GM12878 (cell line): Measurements from ENCODE around the gene MAGEA11. TPM values are rescaled to one million over a fixed set of nuclear protein-coding genes. Genes with fewer than 3 reads are reported as not detected.

Experiments
- ATAC-seq: fragments of 200-7000 bp; cut with Tn5 transposase; 3 replicates; pipeline ENCODE4 v1.9.1; 2020; ENCODE audit warnings: mild to moderate bottlenecking, moderate library complexity
- BruUV-seq: library from RNA; stranded (reverse); fragments of 400-500 nt; replicated peaks from 2 replicates; lab custom pipeline; 2021; lab: Mats Ljungman, UMichigan
- CTCF ChIA-PET: fragments of 300-600 bp; sonication (Branson Sonifier 250); formaldehyde crosslinking; extraction: SDS; loops from one replicate; lab custom pipeline; 2021; ENCODE audit warnings: inconsistent platforms; lab: Yijun Ruan, JAX
- POLR2A ChIA-PET: fragments of 350-600 bp; formaldehyde crosslinking; extraction: SDS; loops from one replicate; lab custom pipeline; 2021; ENCODE audit warnings: inconsistent platforms; lab: Charles Lee
- RAD21 ChIA-PET: fragments of 300-600 bp; sonication (Branson Sonifier 250); formaldehyde crosslinking; loops from one replicate; lab custom pipeline; 2023; ENCODE audit warnings: antibody characterized with exemption; ENCODE audit not compliant: unreplicated experiment; lab: Charles Lee
- SMC1A ChIA-PET: fragments of 300-600 bp; sonication (Branson Sonifier 250); formaldehyde crosslinking; loops from one replicate; lab custom pipeline; 2023; ENCODE audit not compliant: unreplicated experiment, uncharacterized antibody; lab: Charles Lee
- DNase-seq: peaks from one replicate; pipeline ENCODE4 v3.0.0-alpha.2; 2011; ENCODE audit warnings: low read depth, low spot score
- FAIRE-seq: peaks from 3 replicates; lab custom pipeline; 2011; peaks lifted over from hg19 to GRCh38; lab: Jason Lieb, UNC
- H2AFZ ChIP-seq: 2 replicates; pipeline ENCODE4 v1.6.0; 2011; ENCODE audit warnings: low read depth, low read length, control low read depth; ENCODE audit not compliant: control insufficient read depth
- H3K27ac ChIP-seq: 2 replicates; pipeline ENCODE4 v1.5.1; 2011; ENCODE audit warnings: control low read depth; ENCODE audit not compliant: control insufficient read depth, insufficient read depth
- H3K27me3 ChIP-seq, 2 experiments: replicated peaks in 1 of 2; 2 replicates each; pipeline versions ENCODE4 v1.6.0 to v1.6.1; 2011; ENCODE audit warnings: low read length in 1 of 2; ENCODE audit not compliant: control insufficient read depth in 2 of 2, insufficient read depth in 2 of 2
- H3K36me3 ChIP-seq, 2 experiments: 2 replicates each; pipeline ENCODE4 v1.5.1; 2011; ENCODE audit warnings: low read length in 1 of 2; ENCODE audit not compliant: control insufficient read depth in 2 of 2, insufficient read depth in 2 of 2
- H3K4me1 ChIP-seq: 2 replicates; pipeline ENCODE4 v1.6.1; 2011; ENCODE audit warnings: mild to moderate bottlenecking, low read length, moderate library complexity, mixed read lengths; ENCODE audit not compliant: control insufficient read depth, insufficient read depth
- H3K4me2 ChIP-seq: 2 replicates; pipeline ENCODE4 v1.6.0; 2011; ENCODE audit warnings: control low read depth; ENCODE audit not compliant: control insufficient read depth, insufficient read depth
- H3K4me3 ChIP-seq: fragments of 200-600 bp; sonication (generic); 2 replicates; pipeline ENCODE4 v1.5.1; 2016
- H3K79me2 ChIP-seq: 2 replicates; pipeline ENCODE4 v1.6.0; 2011; ENCODE audit warnings: low read length; ENCODE audit not compliant: control insufficient read depth, insufficient read depth
- H3K9ac ChIP-seq: 2 replicates; pipeline ENCODE4 v1.8.0; 2011; ENCODE audit warnings: low read length, control low read depth, mixed read lengths; ENCODE audit not compliant: control insufficient read depth, insufficient read depth
- H3K9me3 ChIP-seq: replicated peaks from 3 replicates; pipeline ENCODE4 v1.5.1; 2011; ENCODE audit warnings: mild to moderate bottlenecking, low read length; ENCODE audit not compliant: control insufficient read depth, insufficient read depth
- H4K20me1 ChIP-seq: 2 replicates; pipeline ENCODE4 v1.6.0; 2011; ENCODE audit not compliant: control insufficient read depth, insufficient read depth
- CBFB ChIP-seq: IDR thresholded peaks from 2 replicates; pipeline ENCODE4 v1.6.1; 2016; ENCODE audit warnings: antibody characterized with exemption, low read depth
- CEBPZ ChIP-seq: fragments of 150-350 bp; IDR thresholded peaks from 2 replicates; pipeline ENCODE4 v1.6.1; 2016; ENCODE audit warnings: low read depth, low read length
- ETV6 ChIP-seq, 2 experiments: fragments of 450-650 bp in 1 of 2; IDR thresholded peaks in 1 of 2; conservative IDR thresholded peaks in 1 of 2; 2 replicates each; pipeline ENCODE4 v1.6.1; 2014; ENCODE audit warnings: antibody characterized with exemption in 1 of 2, borderline replicate concordance in 1 of 2, low read depth in 1 of 2, mild to moderate bottlenecking in 1 of 2, moderate library complexity in 1 of 2
- EZH2 ChIP-seq: IDR thresholded peaks from 2 replicates; pipeline ENCODE4 v1.6.1; 2012; ENCODE audit warnings: low read depth, mild to moderate bottlenecking, control low read depth, inconsistent platforms, low read length, borderline replicate concordance; ENCODE audit not compliant: control insufficient read depth
- HDAC6 ChIP-seq: fragments of 200-600 bp; sonication (generic); IDR thresholded peaks from one replicate; pipeline ENCODE4 v1.8.0; 2017; ENCODE audit warnings: antibody characterized with exemption; ENCODE audit not compliant: unreplicated experiment
- IKZF2 ChIP-seq, 2 experiments: fragments of 450-650 bp; IDR thresholded peaks; 2 replicates each; pipeline ENCODE4 v1.6.1; 2017; ENCODE audit warnings: mild to moderate bottlenecking in 2 of 2, moderate library complexity in 2 of 2
- IRF4 ChIP-seq: IDR thresholded peaks from 2 replicates; pipeline ENCODE4 v1.6.1; 2011; ENCODE audit warnings: low read depth, low read length
- MYC ChIP-seq: IDR thresholded peaks from 2 replicates; pipeline ENCODE4 v1.6.1; 2011; ENCODE audit warnings: mild to moderate bottlenecking, low read length, moderate library complexity, inconsistent platforms; ENCODE audit not compliant: insufficient read depth, insufficient replicate concordance, insufficient read length, severe bottlenecking
- NRF1 ChIP-seq: conservative IDR thresholded peaks from 2 replicates; pipeline ENCODE4 v1.6.1; 2011; ENCODE audit warnings: mild to moderate bottlenecking, low read depth, low read length, improper control_type of control experiment
- TBL1XR1 ChIP-seq: IDR thresholded peaks from 2 replicates; pipeline ENCODE4 v1.6.1; 2012; ENCODE audit warnings: low read depth, low read length, improper control_type of control experiment
- YBX1 ChIP-seq: fragments of 450-650 bp; IDR thresholded peaks from 2 replicates; pipeline ENCODE4 v1.6.1; 2016; ENCODE audit warnings: antibody characterized with exemption
- YY1 ChIP-seq: IDR thresholded peaks from 2 replicates; pipeline ENCODE4 v1.6.1; 2011; ENCODE audit warnings: low read depth, mild to moderate bottlenecking, low read length
- ZBED1 ChIP-seq: IDR thresholded peaks from 2 replicates; pipeline ENCODE4 v1.6.1; 2016; ENCODE audit warnings: borderline replicate concordance
- ZBTB40 ChIP-seq: fragments of 450-650 bp; IDR thresholded peaks from 2 replicates; pipeline ENCODE4 v1.6.1; 2016; ENCODE audit warnings: mild to moderate bottlenecking, moderate library complexity, borderline replicate concordance
- WGBS: methylation state at CpG from one replicate; pipeline ENCODE4 v1.1.6; 2016; ENCODE audit warnings: low lambda C conversion rate; ENCODE audit not compliant: insufficient replicate concordance, insufficient coverage; ENCODE audit errors: missing lambda C conversion rate; 5-methylcytosine and 5-hydroxymethylcytosine counted together
- in situ Hi-C: fragments of 300-500 bp; cut with MboI; formaldehyde crosslinking; loops from 9 replicates; pipeline ENCODE4 v1.14.3; 2018; ENCODE audit warnings: mixed read lengths
- intact Hi-C: fragments of 100-400 bp; cut with micrococcal nuclease; formaldehyde crosslinking; loops from one replicate; pipeline ENCODE4 v1.14.2; 2022; ENCODE audit not compliant: unreplicated experiment
- polyA plus RNA-seq, 11 experiments: library from polyadenylated mRNA; depleted of rRNA in 4 of 11; unstranded in 6 of 11; stranded (reverse) in 5 of 11; fragments of >200 nt; fragmentation: Nextera tagmentation in 4 of 11; fragmentation: Illumina TruSeq in 1 of 11; extraction: Ambion mirVana in 4 of 11; extraction: Trizol in 1 of 11; gene quantifications; 1 replicate in 1 of 11; 2 replicates in 10 of 11; pipeline versions ENCODE4 v1.2.1 to v1.2.3, GENCODE V29; 2011 to 2016; ENCODE audit warnings: inconsistent platforms in 2 of 11, missing spikeins in 2 of 11, low read depth in 1 of 11
- total RNA-seq, 4 experiments: library from RNA; depleted of rRNA in 3 of 4; stranded (reverse); fragments of >200 nt in 3 of 4; fragmentation: Illumina TruSeq in 1 of 4; extraction: Trizol in 1 of 4; gene quantifications; 2 replicates each; pipeline versions ENCODE4 v1.2.1 to v1.2.3, GENCODE V29; 2013 to 2021

The MAGEA11 gene
- total and polyA plus RNA-seq, 10 of the 15 experiments (the other 5 are each of a cell fraction or from before 2014, with no cell fraction given) = 0.07 TPM; not detected in 9

GRCh38 chrX:149704664-149705063 lies 7.2 kb upstream of the MAGEA11 start:
- no peaks in the 10 kb centered on the region for H3K79me2 ChIP-seq
- H3K36me3 ChIP-seq = no peaks in the 10 kb centered on the region
- no peak for FAIRE-seq
- ChIA-PET POLR2A (no interaction called here), SMC1A (interaction anchor here (1.3 to 1.6 kb wide), 2 partner anchors 10 to 113 kb away, joined by 3 to 4 read pairs; no protein-coding TSS in a partner anchor)
- no peaks in the 10 kb centered on the region for H3K9me3 ChIP-seq
- BruUV-seq = no TSS peak
- H3K4me3 ChIP-seq = no peak overlapping the region
- H2AFZ ChIP-seq = no peak overlapping the region
- H3K4me2 ChIP-seq = no peak overlapping the region
- H3K27ac ChIP-seq = no peak overlapping the region
- in situ Hi-C loops = no loop called here
- TF ChIP-seq CEBPZ (no peak), ZBTB40 (no peak), YY1 (no peak), ZBED1 (no peak), NRF1 (no peak), EZH2 (no peak), YBX1 (no peak), MYC (no peak), HDAC6 (no peak), IKZF2 (IDR thresholded peaks at IDR 0.05) (no peak), IRF4 (no peak), ETV6 (conservative IDR thresholded peaks at IDR 0.05 in 1 of 2, IDR thresholded peaks at IDR 0.05 in 1 of 2; ENCODE audit: borderline replicate concordance in 1 of 2, low read depth in 1 of 2) (no peak), CBFB (no peak), TBL1XR1 (no peak)
- TF ChIP-seq, all 136 proteins: peak for 0
- Histone ChIP-seq H3K4me1 (no peaks in the 10 kb centered on the region), H3K9ac (no peak overlapping the region), H4K20me1 (no peaks in the 10 kb centered on the region), H3K27me3 (no peaks in the 10 kb centered on the region)
- ChIA-PET CTCF (no interaction called here), RAD21 (no interaction called here)
- 19% methylated on average over 5 of the region's 5 CpGs for WGBS
- intact Hi-C loops = no loop called here
- ATAC-seq (no peak), DNase-seq (no peak)
